ENCODE results near the gene SLC18B1. TPM values are rescaled to one million over a fixed set of nuclear protein-coding genes. Genes with fewer than 3 reads are reported as not detected.

Gene SLC18B1
- total and polyA plus RNA-seq, 2 experiments from 2014 or later = 12.6 to 18.7 TPM

GRCh38 chr6:132820629-132821381 is 22.4 kb upstream of the SLC18B1 start:
- H3K36me3 ChIP-seq = peaks cover 34% of the 10 kb centered on the region
- no peak for DNase-seq (ENCODE audit: low read depth in 1 of 2, low spot score in 1 of 2)

GRCh38 chr6:132819405-132820161 is 21.1 kb upstream of the SLC18B1 start:
- DNase-seq (ENCODE audit: low read depth in 1 of 2, low spot score in 1 of 2) = no peak
- TF ChIP-seq CTCF (IDR thresholded peaks at IDR 0.05; ENCODE audit: low read depth, low read length) = no peak
- Histone ChIP-seq H3K27me3 (no peaks in the 10 kb centered on the region), H3K9me3 (ENCODE audit: low read depth) (no peaks in the 10 kb centered on the region), H3K36me3 (peaks cover 35% of the 10 kb centered on the region), H3K4me1 (ENCODE audit: low read depth) (peaks cover 9% of the 10 kb centered on the region), H3K27ac (peak overlapping the region; percentile 46), H3K4me3 (no peak overlapping the region)

More at GRCh38 chr6:132820629-132821381, 22.4 kb upstream of the SLC18B1 start:
- H3K27me3 ChIP-seq = no peaks in the 10 kb centered on the region
- no peak for TF ChIP-seq CTCF (IDR thresholded peaks at IDR 0.05; ENCODE audit: low read depth, low read length)
- peak overlapping the region; percentile 63 for H3K27ac ChIP-seq
- no peak overlapping the region for H3K4me3 ChIP-seq
- peaks cover 2% of the 10 kb centered on the region for H3K4me1 ChIP-seq (ENCODE audit: low read depth)
- no peaks in the 10 kb centered on the region for H3K9me3 ChIP-seq (ENCODE audit: low read depth)

GRCh38 chr6:132818404-132819359 is 20.2 kb upstream of the SLC18B1 start:
- H3K4me3 ChIP-seq = no peak overlapping the region
- TF ChIP-seq CTCF (IDR thresholded peaks at IDR 0.05; ENCODE audit: low read depth, low read length) = no peak
- peak overlapping the region; percentile 46 for H3K27ac ChIP-seq
- peaks cover 35% of the 10 kb centered on the region for H3K36me3 ChIP-seq
- no peaks in the 10 kb centered on the region for H3K27me3 ChIP-seq
- no peaks in the 10 kb centered on the region for H3K9me3 ChIP-seq (ENCODE audit: low read depth)
- peaks cover 9% of the 10 kb centered on the region for H3K4me1 ChIP-seq (ENCODE audit: low read depth)
- peak in 1 of 2 donors; percentile 30 for DNase-seq (ENCODE audit: low read depth in 1 of 2, low spot score in 1 of 2)

GRCh38 chr6:132817554-132818403 is 19.3 kb upstream of the SLC18B1 start:
- peaks cover 11% of the 10 kb centered on the region for H3K4me1 ChIP-seq (ENCODE audit: low read depth)
- peaks cover 35% of the 10 kb centered on the region for H3K36me3 ChIP-seq
- H3K27me3 ChIP-seq = no peaks in the 10 kb centered on the region
- DNase-seq (ENCODE audit: low read depth in 1 of 2, low spot score in 1 of 2) = no peak
- H3K4me3 ChIP-seq = no peak overlapping the region
- no peak for TF ChIP-seq CTCF (IDR thresholded peaks at IDR 0.05; ENCODE audit: low read depth, low read length)
- H3K27ac ChIP-seq = peak overlapping the region; percentile 20
- no peaks in the 10 kb centered on the region for H3K9me3 ChIP-seq (ENCODE audit: low read depth)
